NB4 (cell line): Measurements from ENCODE around the gene ASXL1.

Experiments
- CTCF ChIP-seq: IDR thresholded peaks from one replicate; pipeline ENCODE4 v1.5.1; 2012; ENCODE audit warnings: low read depth, low read length
- MAX ChIP-seq: IDR thresholded peaks from 2 replicates; pipeline ENCODE4 v1.6.1; 2011; ENCODE audit warnings: low read depth, low read length

- TF ChIP-seq CTCF (no peak), MAX (no peak)
These were observed 10.8 kb downstream of the ASXL1 start for GRCh38 chr20:32368925-32369324.
